RWPE2 (cell line): ENCODE data around the gene TNFAIP3.

Experiments
- ATAC-seq: fragments of 200-7000 bp; cut with Tn5 transposase; 3 replicates; pipeline ENCODE4 v1.9.1; 2021; ENCODE audit warnings: low read depth
- DNase-seq: peaks from one replicate; pipeline ENCODE4 v3.0.0-alpha.2; 2020; ENCODE audit warnings: low spot score
- H3K27ac ChIP-seq: fragments of 450-650 bp; 2 replicates; pipeline ENCODE4 v1.5.1; 2017; ENCODE audit warnings: mild to moderate bottlenecking; ENCODE audit not compliant: poor library complexity, severe bottlenecking
- H3K27me3 ChIP-seq: fragments of 250-450 bp; sonication (Bioruptor Pico); 2 replicates; pipeline ENCODE4 v1.5.1; 2021; ENCODE audit warnings: mild to moderate bottlenecking, moderate library complexity; ENCODE audit not compliant: insufficient read depth, poor library complexity, severe bottlenecking
- H3K36me3 ChIP-seq: fragments of 250-450 bp; sonication (Bioruptor Pico); 2 replicates; pipeline ENCODE4 v1.5.1; 2020; ENCODE audit warnings: low read depth, mild to moderate bottlenecking, moderate library complexity
- H3K4me1 ChIP-seq: fragments of 250-450 bp; sonication (Bioruptor Pico); 2 replicates; pipeline ENCODE4 v1.5.1; 2021; ENCODE audit warnings: mild to moderate bottlenecking, moderate library complexity; ENCODE audit not compliant: insufficient read depth, poor library complexity, severe bottlenecking
- H3K4me3 ChIP-seq: fragments of 250-450 bp; sonication (Bioruptor Pico); 2 replicates; pipeline ENCODE4 v1.5.1; 2021; ENCODE audit warnings: mild to moderate bottlenecking, moderate library complexity; ENCODE audit not compliant: severe bottlenecking
- H3K9me3 ChIP-seq: fragments of 250-450 bp; sonication (Bioruptor Pico); 2 replicates; pipeline ENCODE4 v1.5.1; 2021; ENCODE audit warnings: mild to moderate bottlenecking, moderate library complexity; ENCODE audit not compliant: severe bottlenecking
- CTCF ChIP-seq: fragments of 450-650 bp; IDR thresholded peaks from one replicate; pipeline ENCODE4 v1.5.1; 2017; ENCODE audit warnings: mild to moderate bottlenecking, moderate library complexity; ENCODE audit not compliant: poor library complexity, severe bottlenecking

Gene TNFAIP3

GRCh38 chr6:137894779-137895385 is 27.8 kb downstream of the TNFAIP3 start:
- no peak for TF ChIP-seq CTCF
- Histone ChIP-seq H3K27me3 (no peaks in the 10 kb centered on the region), H3K4me3 (no peak overlapping the region), H3K9me3 (no peaks in the 10 kb centered on the region), H3K36me3 (no peaks in the 10 kb centered on the region), H3K4me1 (peaks cover 26% of the 10 kb centered on the region), H3K27ac (peak overlapping the region; percentile 38)
- ATAC-seq, result peak; percentile 64
- no peak for DNase-seq

GRCh38 chr6:137896647-137897046 is 29.6 kb downstream of the TNFAIP3 start:
- TF ChIP-seq CTCF, result no peak
- Histone ChIP-seq H3K4me1 (peaks cover 26% of the 10 kb centered on the region), H3K36me3 (no peaks in the 10 kb centered on the region), H3K9me3 (no peaks in the 10 kb centered on the region), H3K4me3 (no peak overlapping the region), H3K27ac (no peak overlapping the region), H3K27me3 (no peaks in the 10 kb centered on the region)
- DNase-seq (no peak), ATAC-seq (no peak)

- ATAC-seq, result no peak
- no peak for DNase-seq
- no peak for TF ChIP-seq CTCF
- no peak overlapping the region for H3K27ac ChIP-seq
- H3K36me3 ChIP-seq, result no peaks in the 10 kb centered on the region
- no peaks in the 10 kb centered on the region for H3K27me3 ChIP-seq
- no peak overlapping the region for H3K4me3 ChIP-seq
- no peaks in the 10 kb centered on the region for H3K4me1 ChIP-seq
- no peaks in the 10 kb centered on the region for H3K9me3 ChIP-seq
These were observed 33.8 kb downstream of the TNFAIP3 start for GRCh38 chr6:137900815-137901214.

GRCh38 chr6:137901454-137901853 is 34.4 kb downstream of the TNFAIP3 start:
- no peaks in the 10 kb centered on the region for H3K27me3 ChIP-seq
- no peaks in the 10 kb centered on the region for H3K9me3 ChIP-seq
- ATAC-seq (no peak), DNase-seq (no peak)
- H3K27ac ChIP-seq, result no peak overlapping the region
- H3K4me1 ChIP-seq, result no peaks in the 10 kb centered on the region
- no peak overlapping the region for H3K4me3 ChIP-seq
- TF ChIP-seq CTCF, result no peak
- H3K36me3 ChIP-seq, result no peaks in the 10 kb centered on the region

- no peak for TF ChIP-seq CTCF
- no peak overlapping the region for H3K27ac ChIP-seq
- ATAC-seq (no peak), DNase-seq (no peak)
- H3K9me3 ChIP-seq, result no peaks in the 10 kb centered on the region
- H3K27me3 ChIP-seq, result no peaks in the 10 kb centered on the region
- H3K4me3 ChIP-seq, result no peak overlapping the region
- no peaks in the 10 kb centered on the region for H3K36me3 ChIP-seq
- H3K4me1 ChIP-seq, result no peaks in the 10 kb centered on the region
These were observed 35.6 kb downstream of the TNFAIP3 start for GRCh38 chr6:137902699-137903098.
